ENCODE results near the gene ENOX1.

Gene ENOX1

GRCh38 chr13:43676320-43676719 is 110.5 kb downstream of the ENOX1 start:
- no peak for DNase-seq (ENCODE audit: extremely low read depth in 1 of 2, low read depth in 1 of 2)

- DNase-seq (ENCODE audit: extremely low read depth in 1 of 2, low read depth in 1 of 2) = no peak
Measured at GRCh38 chr13:43675577-43675976, 111.2 kb downstream of the ENOX1 start.

GRCh38 chr13:43669964-43670363 is 116.8 kb downstream of the ENOX1 start:
- DNase-seq (ENCODE audit: extremely low read depth in 1 of 2, low read depth in 1 of 2) = no peak

- no peak for DNase-seq (ENCODE audit: extremely low read depth in 1 of 2, low read depth in 1 of 2)
Measured at GRCh38 chr13:43669101-43669500, 117.7 kb downstream of the ENOX1 start.

DNA sequence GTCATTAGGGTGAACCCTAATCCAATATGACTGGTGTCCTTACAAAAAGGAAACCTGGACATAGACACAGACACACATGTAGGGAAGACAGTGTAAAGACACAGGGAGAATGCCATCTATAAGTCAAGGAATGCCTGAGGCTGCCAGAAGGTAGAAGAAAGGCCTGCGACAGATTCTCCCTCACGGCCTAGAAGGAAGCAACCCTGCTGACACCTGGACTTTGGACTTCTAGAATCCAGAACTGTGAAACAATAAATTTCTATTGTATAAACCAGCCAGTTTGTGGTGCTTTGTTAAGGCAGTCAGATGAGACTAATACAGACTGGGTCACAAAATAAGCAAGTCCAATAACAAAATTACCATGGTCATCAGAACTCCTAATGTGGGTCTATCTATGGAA is 120.4 kb downstream of the ENOX1 start:
- no peak for DNase-seq (ENCODE audit: extremely low read depth in 1 of 2, low read depth in 1 of 2)

- no peak for DNase-seq (ENCODE audit: extremely low read depth in 1 of 2, low read depth in 1 of 2)
Measured at GRCh38 chr13:43665388-43665787, 121.4 kb downstream of the ENOX1 start.

GRCh38 chr13:43664700-43665191 is 122.0 kb downstream of the ENOX1 start:
- DNase-seq (ENCODE audit: extremely low read depth in 1 of 2, low read depth in 1 of 2) = no peak

GRCh38 chr13:43663474-43664090 is 123.2 kb downstream of the ENOX1 start:
- no peak for DNase-seq (ENCODE audit: extremely low read depth in 1 of 2, low read depth in 1 of 2)

DNA sequence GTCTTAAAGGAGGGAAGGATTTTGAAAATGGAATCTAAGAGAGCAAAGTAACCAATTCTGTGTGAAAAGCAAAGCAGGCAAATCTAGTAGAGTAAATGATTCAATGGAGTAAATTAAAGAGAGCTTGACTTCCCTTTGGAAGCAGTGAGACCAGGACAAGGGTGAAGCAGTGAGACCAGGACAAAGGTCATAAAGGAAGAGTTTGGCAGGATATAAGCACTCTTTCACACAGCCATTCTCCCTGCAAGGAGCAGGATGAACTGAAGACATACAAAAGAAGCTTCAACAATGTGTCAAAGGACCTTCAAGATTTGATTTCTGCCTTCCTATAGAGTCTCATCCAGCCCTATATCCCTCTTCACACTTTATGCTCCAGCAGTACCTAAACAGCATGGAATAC is 123.8 kb downstream of the ENOX1 start:
- no peak for DNase-seq (ENCODE audit: extremely low read depth in 1 of 2, low read depth in 1 of 2)

DNA sequence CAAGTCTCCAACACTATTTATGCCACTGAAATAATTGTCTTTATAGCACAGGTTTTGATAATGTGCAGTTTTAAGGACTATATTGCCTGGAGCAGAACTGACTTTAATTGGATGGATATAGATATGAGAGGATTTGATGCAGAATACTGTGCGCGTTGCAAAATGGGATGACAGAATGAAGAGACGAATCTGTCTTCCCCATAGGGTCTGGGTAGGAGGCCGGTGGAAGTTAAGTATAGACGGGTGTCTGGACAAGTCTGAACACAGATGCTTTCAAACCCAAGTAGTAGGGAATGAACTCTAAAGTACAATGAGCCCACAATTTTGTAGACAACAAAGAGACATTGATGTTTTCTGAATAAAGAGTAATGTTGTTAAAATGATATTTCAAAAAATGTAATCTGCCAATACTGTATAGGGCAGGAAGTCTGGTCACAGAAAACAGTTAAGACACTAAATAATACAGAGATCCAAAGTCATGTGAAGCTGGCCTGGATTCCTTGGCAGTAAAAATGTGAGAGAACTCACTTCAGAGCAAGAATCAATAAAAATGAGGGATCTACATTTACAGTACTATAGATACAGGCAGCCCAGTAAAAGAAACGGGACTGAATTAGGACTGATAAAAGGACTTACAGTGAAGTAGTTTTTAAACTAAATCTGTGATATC is 125.5 kb downstream of the ENOX1 start:
- DNase-seq (ENCODE audit: extremely low read depth in 1 of 2, low read depth in 1 of 2) = no peak

DNA sequence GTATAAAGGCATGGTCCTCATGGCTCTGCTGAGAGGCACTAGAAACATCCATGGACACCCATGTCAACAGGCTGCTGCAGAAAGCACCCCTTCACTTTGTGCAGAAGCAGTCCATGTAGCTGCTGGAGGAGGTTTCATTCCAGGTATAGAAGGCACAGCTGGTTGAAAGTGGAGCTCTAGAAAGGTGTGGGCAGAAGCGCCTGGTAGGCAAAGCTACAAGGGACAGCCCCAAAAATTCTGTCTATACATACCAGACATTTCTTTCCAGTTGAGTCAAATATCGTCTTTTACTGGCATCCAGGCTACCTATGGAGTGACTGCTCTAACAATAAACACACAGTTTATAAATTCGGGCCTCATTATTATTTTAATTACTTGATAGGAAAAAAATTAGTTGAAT is 129.3 kb downstream of the ENOX1 start:
- no peak for DNase-seq (ENCODE audit: extremely low read depth in 1 of 2, low read depth in 1 of 2)

DNA sequence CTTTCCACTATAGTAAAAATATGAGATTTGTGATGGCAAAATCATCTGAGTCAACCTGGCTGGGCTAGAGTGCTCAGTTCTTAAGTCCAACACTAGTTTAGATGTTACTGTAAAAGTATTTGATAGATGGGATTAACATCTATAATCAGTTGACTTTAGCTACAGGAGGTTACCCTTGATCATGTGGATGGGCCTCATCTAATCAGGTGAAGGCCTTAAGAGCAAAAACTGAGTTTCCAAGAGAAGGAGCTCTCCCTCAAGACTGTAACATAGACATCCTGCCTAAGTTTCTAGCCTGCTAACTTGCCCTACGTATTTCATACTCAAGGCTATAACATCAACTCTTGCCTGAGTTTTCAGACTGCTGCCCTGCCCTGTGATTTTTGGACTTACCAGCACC is 132.8 kb downstream of the ENOX1 start:
- DNase-seq (ENCODE audit: extremely low read depth in 1 of 2, low read depth in 1 of 2) = no peak

GRCh38 chr13:43653395-43653794 is 133.4 kb downstream of the ENOX1 start:
- no peak for DNase-seq (ENCODE audit: extremely low read depth in 1 of 2, low read depth in 1 of 2)

- no peak for DNase-seq (ENCODE audit: extremely low read depth in 1 of 2, low read depth in 1 of 2)
Measured at GRCh38 chr13:43652760-43653159, 134.0 kb downstream of the ENOX1 start.

DNA sequence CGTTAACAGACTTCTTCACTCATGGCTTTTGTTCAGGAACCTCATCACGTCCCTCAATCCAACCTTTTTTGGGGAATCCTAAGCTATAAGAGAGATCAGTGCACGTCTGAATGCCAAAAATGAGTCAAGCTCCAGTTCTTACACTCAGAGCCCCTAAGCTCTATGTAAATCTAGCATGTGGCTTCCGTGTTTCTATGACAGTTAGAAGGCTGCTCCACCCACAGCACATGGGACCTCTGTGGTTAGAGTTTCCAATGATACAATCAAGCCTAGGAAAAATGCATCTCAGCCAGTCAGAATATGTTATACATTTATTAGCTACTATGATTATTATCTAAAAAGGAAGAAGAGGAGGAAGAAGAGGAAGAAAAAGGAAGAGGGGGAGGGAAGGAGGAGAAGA is 135.9 kb downstream of the ENOX1 start:
- DNase-seq (ENCODE audit: extremely low read depth in 1 of 2, low read depth in 1 of 2) = no peak

DNA sequence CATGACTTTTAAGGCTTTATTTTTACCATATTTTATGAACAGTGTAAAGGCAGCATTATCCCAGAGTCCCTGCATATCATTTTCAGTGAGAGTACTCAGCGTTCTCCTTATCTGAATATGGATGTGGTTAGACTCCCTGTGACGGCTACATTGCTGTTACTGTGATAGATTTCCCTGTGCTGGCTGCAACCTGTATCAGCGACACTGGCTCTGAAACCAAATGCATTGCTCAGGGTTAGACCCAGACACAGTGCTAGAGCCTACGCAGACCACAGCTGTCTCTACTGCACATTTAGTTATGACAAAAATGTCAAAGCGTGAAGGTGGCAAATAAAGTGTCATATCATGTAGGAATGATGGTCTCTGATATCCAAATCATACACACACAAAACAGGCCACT is 138.0 kb downstream of the ENOX1 start:
- DNase-seq (ENCODE audit: extremely low read depth in 1 of 2, low read depth in 1 of 2) = no peak

DNA sequence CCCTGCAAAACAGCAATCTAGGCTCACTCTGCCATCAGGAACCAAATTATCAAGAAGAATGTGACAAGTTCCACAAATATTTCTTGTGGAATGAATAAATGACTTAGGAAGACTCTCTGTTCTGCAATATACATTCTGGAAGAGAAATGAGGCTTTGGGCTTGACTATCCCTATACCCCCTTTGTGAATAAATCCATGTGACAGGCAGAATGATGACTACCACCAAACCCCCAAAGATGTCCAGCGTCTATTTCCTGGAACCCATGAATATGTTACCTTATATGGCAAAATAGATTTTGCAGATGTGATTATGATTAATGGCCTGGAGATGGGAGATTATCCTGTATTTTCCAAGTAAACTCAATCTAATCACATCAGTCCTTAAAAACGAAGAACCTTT is 139.3 kb downstream of the ENOX1 start:
- DNase-seq (ENCODE audit: extremely low read depth in 1 of 2, low read depth in 1 of 2) = no peak

GRCh38 chr13:43640476-43640875 is 146.3 kb downstream of the ENOX1 start:
- DNase-seq (ENCODE audit: extremely low read depth in 1 of 2, low read depth in 1 of 2) = no peak

- no peak for DNase-seq (ENCODE audit: extremely low read depth in 1 of 2, low read depth in 1 of 2)
Measured at GRCh38 chr13:43631106-43631505, 155.7 kb downstream of the ENOX1 start.

GRCh38 chr13:43629691-43630480 is 156.9 kb downstream of the ENOX1 start:
- DNase-seq (ENCODE audit: extremely low read depth in 1 of 2, low read depth in 1 of 2) = no peak

DNA sequence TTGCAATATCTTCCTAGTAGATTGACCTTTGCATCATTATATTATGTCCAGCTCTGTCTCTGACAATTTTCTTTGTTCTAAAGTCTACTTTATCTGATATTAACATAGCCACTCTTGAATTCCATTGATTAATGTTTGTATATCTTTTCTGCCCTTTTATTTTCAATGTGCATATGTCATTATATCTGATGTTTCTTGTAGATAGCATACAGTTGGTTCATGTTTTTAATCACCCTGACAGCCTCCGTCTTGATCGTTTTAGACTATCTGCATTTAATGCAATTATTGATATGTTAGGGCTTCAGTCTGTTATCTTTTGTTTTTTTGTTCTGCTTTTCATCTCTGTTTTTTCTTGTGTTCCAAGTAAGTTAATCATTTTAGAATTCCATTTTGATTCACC is 159.8 kb downstream of the ENOX1 start:
- DNase-seq (ENCODE audit: extremely low read depth in 1 of 2, low read depth in 1 of 2) = no peak

DNA sequence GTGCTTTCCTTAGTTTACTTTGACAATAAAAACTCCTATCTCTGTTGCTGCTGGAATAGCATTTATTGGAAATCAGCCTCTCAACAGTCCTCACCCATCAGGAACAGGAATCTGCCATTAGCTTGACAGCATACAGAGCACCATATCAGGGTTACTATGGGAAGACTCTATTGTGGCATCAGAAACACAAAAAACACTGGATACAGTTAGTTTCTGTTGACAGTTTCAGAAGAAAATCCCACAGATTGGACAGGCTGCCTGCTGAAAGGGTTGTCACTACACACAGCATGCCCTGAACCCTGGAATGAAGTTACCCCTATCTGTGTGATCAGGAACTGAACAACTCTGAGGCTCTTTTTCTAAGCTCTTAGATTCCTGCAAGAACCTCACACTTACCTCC is 172.7 kb downstream of the ENOX1 start:
- DNase-seq (ENCODE audit: extremely low read depth in 1 of 2, low read depth in 1 of 2) = no peak

Measured in stimulated activated CD8-positive, alpha-beta memory T cell treated with anti-CD3 and anti-CD28 coated beads, Interleukin-7, amount 100 ng/mL, for 48 hours (primary cell).